GM18951 (cell line): ENCODE data around the gene PRSS56.

Experiments used
- POLR2A ChIP-seq: IDR thresholded peaks from 4 replicates; pipeline ENCODE4 v1.6.1; 2011; ENCODE audit warnings: mild to moderate bottlenecking; ENCODE audit not compliant: insufficient read length, insufficient read depth; ENCODE audit errors: extremely low read depth
- in situ Hi-C: fragments of 300-500 bp; cut with MboI; formaldehyde crosslinking; loops from one replicate; pipeline ENCODE4 v1.12.0; 2022; ENCODE audit warnings: low sequenced_read_pairs, mixed read lengths, inconsistent platforms; ENCODE audit not compliant: unreplicated experiment

Gene PRSS56

GRCh38 chr2:232539298-232540231 is 19.4 kb downstream of the PRSS56 start, which contains the start of gene CHRNG:
Gene CHRNG (plus strand): TSS chr2:232539692. CDS start chr2:232539748, 56 bp downstream.
- in situ Hi-C loops: no loop called here
- no peak for TF ChIP-seq POLR2A

DNA sequence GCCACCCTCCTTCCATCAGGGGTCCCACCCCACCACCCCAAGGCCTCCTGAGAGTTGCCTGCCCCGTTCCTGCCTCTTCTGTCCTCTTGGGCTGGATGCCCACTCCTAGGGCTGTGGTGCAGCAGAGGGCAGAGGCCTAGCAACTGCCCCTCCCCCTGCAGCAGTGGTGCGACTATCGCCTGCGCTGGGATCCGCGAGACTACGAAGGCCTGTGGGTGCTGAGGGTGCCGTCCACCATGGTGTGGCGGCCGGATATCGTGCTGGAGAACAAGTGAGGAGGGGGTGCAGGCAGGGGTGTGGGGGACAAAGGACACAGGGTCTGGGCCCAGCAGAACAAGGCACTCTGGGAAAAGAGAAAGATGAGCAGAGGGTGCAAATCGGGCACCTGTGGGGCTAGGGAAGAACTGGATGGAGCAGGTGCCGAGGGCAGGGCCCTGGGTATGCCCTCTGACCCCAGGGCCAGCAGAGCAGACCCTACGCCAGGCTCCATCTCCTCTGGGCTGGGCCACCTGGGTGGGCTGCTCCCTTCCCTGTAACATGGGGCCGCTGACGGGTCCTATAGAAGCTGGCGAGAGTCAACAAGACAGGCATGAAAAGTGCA is 20.4 kb downstream of the PRSS56 start:
- in situ Hi-C loops: no loop called here
- no peak for TF ChIP-seq POLR2A

DNA sequence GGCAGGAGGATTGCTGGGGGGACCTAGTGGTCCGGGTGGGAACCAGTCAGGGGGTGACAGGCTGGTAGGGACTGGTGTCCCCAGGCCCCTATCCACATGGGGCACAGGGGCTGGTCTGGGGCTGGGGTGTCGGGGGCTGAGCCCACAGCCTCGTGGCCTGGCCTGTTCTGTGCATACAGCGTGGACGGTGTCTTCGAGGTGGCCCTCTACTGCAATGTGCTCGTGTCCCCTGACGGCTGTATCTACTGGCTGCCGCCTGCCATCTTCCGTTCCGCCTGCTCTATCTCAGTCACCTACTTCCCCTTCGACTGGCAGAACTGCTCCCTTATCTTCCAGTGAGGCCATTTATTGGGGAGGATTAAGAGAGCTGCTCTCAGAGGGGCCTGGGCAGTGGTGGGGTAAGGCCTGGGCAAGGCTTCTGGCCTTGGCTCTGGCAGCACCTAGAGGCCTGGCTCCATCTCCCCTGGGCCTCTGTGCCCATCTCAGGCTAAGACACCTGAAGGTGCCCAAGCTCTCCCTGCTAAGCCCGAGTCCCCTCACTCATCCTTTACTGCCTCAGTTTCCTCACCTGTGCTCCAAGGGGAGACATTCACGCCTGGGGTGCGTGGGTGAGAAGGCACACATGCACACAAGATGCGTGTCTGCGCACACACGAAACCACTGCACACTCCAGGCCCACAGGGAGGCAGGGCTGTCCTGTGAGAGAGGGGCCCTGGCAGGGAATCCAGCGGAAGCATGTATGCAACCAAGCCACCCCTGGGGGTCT is 21.2 kb downstream of the PRSS56 start:
- no peak for TF ChIP-seq POLR2A
- in situ Hi-C loops: no loop called here

GRCh38 chr2:232541961-232542714 is 21.9 kb downstream of the PRSS56 start:
- in situ Hi-C loops: no loop called here
- TF ChIP-seq POLR2A: no peak

DNA sequence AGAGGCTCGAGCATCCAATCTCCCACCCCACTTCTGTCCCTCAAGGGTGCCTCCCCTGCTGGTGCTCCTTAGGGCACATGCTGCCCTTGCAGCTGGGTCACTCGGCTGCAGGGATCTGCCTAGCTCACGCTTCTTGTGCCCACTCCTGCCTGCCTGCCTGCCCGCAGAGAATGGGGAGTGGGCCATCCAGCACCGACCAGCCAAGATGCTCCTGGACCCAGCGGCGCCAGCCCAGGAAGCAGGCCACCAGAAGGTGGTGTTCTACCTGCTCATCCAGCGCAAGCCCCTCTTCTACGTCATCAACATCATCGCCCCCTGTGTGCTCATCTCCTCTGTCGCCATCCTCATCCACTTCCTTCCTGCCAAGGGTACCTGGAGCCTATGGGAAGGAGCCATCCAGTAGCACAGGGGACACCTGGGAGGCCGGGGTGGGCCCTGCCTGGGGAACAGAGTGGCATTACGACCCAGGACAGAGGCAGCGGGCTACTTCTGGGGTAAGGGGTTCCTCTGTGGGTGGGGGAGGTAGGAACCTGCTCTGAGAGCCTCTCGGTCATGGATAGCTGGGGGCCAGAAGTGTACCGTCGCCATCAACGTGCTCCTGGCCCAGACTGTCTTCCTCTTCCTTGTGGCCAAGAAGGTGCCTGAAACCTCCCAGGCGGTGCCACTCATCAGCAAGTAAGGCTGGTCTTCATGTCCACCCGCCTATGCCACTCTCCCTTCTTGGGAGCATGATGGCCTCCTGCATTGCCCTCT is 22.7 kb downstream of the PRSS56 start:
- TF ChIP-seq POLR2A: peak; percentile 3
- in situ Hi-C loops: no loop called here

DNA sequence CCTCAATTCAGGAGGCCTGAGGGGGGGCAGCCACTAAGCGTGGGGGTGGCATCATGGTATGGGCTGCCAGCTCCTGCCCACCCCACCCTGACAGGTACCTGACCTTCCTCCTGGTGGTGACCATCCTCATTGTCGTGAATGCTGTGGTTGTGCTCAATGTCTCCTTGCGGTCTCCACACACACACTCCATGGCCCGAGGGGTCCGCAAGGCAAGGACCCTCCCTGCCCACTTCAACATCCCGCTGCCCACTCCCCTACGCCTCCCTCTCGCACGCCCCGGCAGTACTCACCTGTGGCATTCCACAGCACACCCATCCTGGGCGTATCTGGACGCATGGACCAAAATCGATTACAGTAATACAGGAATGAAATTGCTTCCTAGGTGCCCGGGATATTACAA is 23.3 kb downstream of the PRSS56 start:
- in situ Hi-C loops: no loop called here
- no peak for TF ChIP-seq POLR2A

GRCh38 chr2:232543928-232544631 is 23.9 kb downstream of the PRSS56 start:
- TF ChIP-seq POLR2A: no peak
- in situ Hi-C loops: no loop called here

DNA sequence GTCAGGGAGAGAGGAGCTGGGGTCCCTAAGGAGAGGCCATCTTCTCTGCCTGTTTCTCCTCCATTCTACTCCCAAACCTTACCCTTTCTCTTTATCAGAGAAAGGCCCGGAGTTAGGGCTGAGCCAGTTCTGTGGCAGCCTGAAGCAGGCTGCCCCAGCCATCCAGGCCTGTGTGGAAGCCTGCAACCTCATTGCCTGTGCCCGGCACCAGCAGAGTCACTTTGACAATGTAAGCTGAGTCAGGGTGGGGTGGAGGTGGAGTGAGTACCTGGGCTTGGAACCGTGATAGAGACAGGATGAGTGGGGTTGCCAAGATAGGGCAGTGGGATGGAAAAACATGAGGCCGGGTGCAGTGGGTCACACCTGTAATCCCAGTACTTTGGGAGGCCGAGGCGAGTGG is 24.5 kb downstream of the PRSS56 start:
- no peak for TF ChIP-seq POLR2A

DNA sequence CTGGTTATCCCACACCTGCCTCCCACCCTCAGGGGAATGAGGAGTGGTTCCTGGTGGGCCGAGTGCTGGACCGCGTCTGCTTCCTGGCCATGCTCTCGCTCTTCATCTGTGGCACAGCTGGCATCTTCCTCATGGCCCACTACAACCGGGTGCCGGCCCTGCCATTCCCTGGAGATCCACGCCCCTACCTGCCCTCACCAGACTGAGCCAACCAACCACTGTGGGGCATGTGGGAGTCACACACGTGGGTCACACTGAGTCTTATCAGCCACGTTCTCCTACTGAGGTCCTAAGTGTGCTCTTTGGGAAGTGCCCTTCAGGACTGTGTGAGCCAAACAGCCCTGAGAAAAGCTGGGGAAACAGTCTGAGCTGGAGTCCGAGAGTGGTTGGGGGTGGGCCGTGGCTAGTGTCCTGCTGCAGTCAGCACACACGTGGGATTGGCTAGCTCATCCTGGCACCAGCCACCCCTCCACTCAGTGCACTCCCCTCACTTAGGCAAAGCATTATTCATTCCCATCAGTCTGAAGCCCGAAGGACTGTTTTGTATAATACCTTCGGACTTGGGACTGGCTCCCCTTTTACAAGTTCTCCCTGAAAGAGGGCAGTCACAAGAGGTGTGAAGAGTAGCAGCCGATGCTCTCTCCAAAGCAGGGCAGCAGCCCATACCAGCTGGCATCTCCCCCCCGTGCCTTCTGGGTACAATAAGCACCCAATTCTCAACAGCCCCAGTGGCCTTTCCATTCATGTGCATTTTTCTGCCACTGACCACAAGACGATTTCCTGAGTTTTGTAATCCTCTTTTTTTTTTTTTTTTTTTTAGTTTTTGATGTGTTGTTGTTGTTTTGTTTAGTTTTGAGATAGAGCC is 25.6 kb downstream of the PRSS56 start:
- in situ Hi-C loops: no loop called here
- no peak for TF ChIP-seq POLR2A

More for the DNA sequence above, 24.5 kb downstream of the PRSS56 start:
- in situ Hi-C loops: no loop called here

GRCh38 chr2:232547991-232548390 is 27.8 kb downstream of the PRSS56 start:
- TF ChIP-seq POLR2A: no peak
- in situ Hi-C loops: no loop called here

- in situ Hi-C loops: no loop called here
- no peak for TF ChIP-seq POLR2A
Measured at GRCh38 chr2:232549655-232550353, 29.6 kb downstream of the PRSS56 start.
